ENCODE data around the gene MAN1C1. TPM values are rescaled to one million over a fixed set of nuclear protein-coding genes. Genes with fewer than 3 reads are reported as not detected.
A peak's percentile ranks its signal among the peaks of the same experiment; 100 is the strongest.

Gene MAN1C1
- total RNA-seq, 1 donor from 2014 or later: 29.1 TPM

- DNase-seq (ENCODE audit: low spot score): no peak
- H3K4me3 Mint-ChIP-seq (ENCODE audit: unreplicated experiment): no peak overlapping the region
- H3K9me3 Mint-ChIP-seq (ENCODE audit: unreplicated experiment): no peaks in the 10 kb centered on the region
- H3K36me3 Mint-ChIP-seq (ENCODE audit: low read depth, unreplicated experiment): peaks cover 23% of the 10 kb centered on the region
- TF ChIP-seq, protein P1, sequence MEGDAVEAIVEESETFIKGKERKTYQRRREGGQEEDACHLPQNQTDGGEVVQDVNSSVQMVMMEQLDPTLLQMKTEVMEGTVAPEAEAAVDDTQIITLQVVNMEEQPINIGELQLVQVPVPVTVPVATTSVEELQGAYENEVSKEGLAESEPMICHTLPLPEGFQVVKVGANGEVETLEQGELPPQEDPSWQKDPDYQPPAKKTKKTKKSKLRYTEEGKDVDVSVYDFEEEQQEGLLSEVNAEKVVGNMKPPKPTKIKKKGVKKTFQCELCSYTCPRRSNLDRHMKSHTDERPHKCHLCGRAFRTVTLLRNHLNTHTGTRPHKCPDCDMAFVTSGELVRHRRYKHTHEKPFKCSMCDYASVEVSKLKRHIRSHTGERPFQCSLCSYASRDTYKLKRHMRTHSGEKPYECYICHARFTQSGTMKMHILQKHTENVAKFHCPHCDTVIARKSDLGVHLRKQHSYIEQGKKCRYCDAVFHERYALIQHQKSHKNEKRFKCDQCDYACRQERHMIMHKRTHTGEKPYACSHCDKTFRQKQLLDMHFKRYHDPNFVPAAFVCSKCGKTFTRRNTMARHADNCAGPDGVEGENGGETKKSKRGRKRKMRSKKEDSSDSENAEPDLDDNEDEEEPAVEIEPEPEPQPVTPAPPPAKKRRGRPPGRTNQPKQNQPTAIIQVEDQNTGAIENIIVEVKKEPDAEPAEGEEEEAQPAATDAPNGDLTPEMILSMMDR (IDR thresholded peaks at IDR 0.05; ENCODE audit: unreplicated experiment): no peak
- H3K4me1 Mint-ChIP-seq (ENCODE audit: unreplicated experiment): peaks cover 18% of the 10 kb centered on the region
- H3K27ac Mint-ChIP-seq (ENCODE audit: unreplicated experiment): no peak overlapping the region
- peaks cover 4% of the 10 kb centered on the region for H3K27me3 Mint-ChIP-seq (ENCODE audit: unreplicated experiment)
Observed at GRCh38 chr1:25671929-25672328, 55.3 kb downstream of the MAN1C1 start.

GRCh38 chr1:25672763-25673409 is 56.3 kb downstream of the MAN1C1 start:
- H3K9me3 Mint-ChIP-seq (ENCODE audit: unreplicated experiment): no peaks in the 10 kb centered on the region
- H3K4me3 Mint-ChIP-seq (ENCODE audit: unreplicated experiment): peak overlapping the region; percentile 13
- H3K4me1 Mint-ChIP-seq (ENCODE audit: unreplicated experiment): peaks cover 17% of the 10 kb centered on the region
- peaks cover 24% of the 10 kb centered on the region for H3K36me3 Mint-ChIP-seq (ENCODE audit: low read depth, unreplicated experiment)
- TF ChIP-seq, protein P1 (IDR thresholded peaks at IDR 0.05; ENCODE audit: unreplicated experiment): no peak
- peaks cover 6% of the 10 kb centered on the region for H3K27me3 Mint-ChIP-seq (ENCODE audit: unreplicated experiment)
- H3K27ac Mint-ChIP-seq (ENCODE audit: unreplicated experiment): no peak overlapping the region
- DNase-seq (ENCODE audit: low spot score): no peak

DNA sequence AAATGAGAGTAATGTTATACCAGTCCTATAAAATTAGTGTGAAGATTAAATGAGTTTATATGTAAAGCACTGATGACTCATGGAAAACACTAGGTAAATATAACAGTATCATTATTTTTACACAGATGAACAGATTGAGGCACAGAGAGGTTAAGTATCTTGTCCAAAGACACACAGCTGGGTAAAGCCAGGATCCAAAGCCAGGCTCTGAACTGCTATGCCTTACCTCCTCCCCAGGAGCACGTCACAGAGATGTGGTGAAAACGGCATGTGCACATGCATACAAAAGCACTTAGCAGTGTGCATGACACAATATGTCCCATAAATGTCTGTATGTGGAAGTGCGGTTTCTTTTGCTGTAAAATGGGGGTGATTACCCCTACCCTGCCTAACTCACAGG is 56.9 kb downstream of the MAN1C1 start:
- TF ChIP-seq, protein P1 (IDR thresholded peaks at IDR 0.05; ENCODE audit: unreplicated experiment): no peak
- Mint-ChIP-seq H3K27me3 (ENCODE audit: unreplicated experiment) (peaks cover 6% of the 10 kb centered on the region), H3K9me3 (ENCODE audit: unreplicated experiment) (no peaks in the 10 kb centered on the region), H3K4me3 (ENCODE audit: unreplicated experiment) (no peak overlapping the region), H3K36me3 (ENCODE audit: low read depth, unreplicated experiment) (peaks cover 24% of the 10 kb centered on the region), H3K4me1 (ENCODE audit: unreplicated experiment) (peaks cover 17% of the 10 kb centered on the region), H3K27ac (ENCODE audit: unreplicated experiment) (no peak overlapping the region)
- DNase-seq (ENCODE audit: low spot score): no peak

GRCh38 chr1:25673962-25674806 is 57.6 kb downstream of the MAN1C1 start:
- H3K4me3 Mint-ChIP-seq (ENCODE audit: unreplicated experiment): peak overlapping the region; percentile 5
- TF ChIP-seq, protein P1 (IDR thresholded peaks at IDR 0.05; ENCODE audit: unreplicated experiment): no peak
- H3K36me3 Mint-ChIP-seq (ENCODE audit: low read depth, unreplicated experiment): peaks cover 20% of the 10 kb centered on the region
- H3K27ac Mint-ChIP-seq (ENCODE audit: unreplicated experiment): no peak overlapping the region
- no peaks in the 10 kb centered on the region for H3K9me3 Mint-ChIP-seq (ENCODE audit: unreplicated experiment)
- H3K27me3 Mint-ChIP-seq (ENCODE audit: unreplicated experiment): peaks cover 5% of the 10 kb centered on the region
- H3K4me1 Mint-ChIP-seq (ENCODE audit: unreplicated experiment): peaks cover 12% of the 10 kb centered on the region
- no peak for DNase-seq (ENCODE audit: low spot score)

DNA sequence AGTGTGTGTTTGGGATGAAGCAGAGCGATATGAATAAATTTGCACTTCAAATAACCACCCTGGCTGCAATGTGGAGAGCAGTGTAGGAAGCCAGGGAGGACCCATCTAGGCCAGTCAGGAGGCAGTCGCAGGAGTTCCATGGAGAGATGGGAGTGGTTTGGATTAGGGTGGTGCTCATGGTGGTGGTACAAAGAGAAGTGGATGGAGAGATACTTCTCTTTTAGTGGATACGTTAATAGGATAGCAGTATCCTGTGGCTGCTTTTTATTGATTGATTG is 58.2 kb downstream of the MAN1C1 start:
- Mint-ChIP-seq H3K4me1 (ENCODE audit: unreplicated experiment) (peaks cover 11% of the 10 kb centered on the region), H3K9me3 (ENCODE audit: unreplicated experiment) (no peaks in the 10 kb centered on the region), H3K36me3 (ENCODE audit: low read depth, unreplicated experiment) (peaks cover 19% of the 10 kb centered on the region), H3K4me3 (ENCODE audit: unreplicated experiment) (peak overlapping the region; percentile 5), H3K27me3 (ENCODE audit: unreplicated experiment) (peaks cover 3% of the 10 kb centered on the region), H3K27ac (ENCODE audit: unreplicated experiment) (no peak overlapping the region)
- TF ChIP-seq, protein P1 (IDR thresholded peaks at IDR 0.05; ENCODE audit: unreplicated experiment): no peak
- DNase-seq (ENCODE audit: low spot score): no peak

Measured in endothelial cell (in vitro differentiated cells).